T follicular helper cell (primary cell): ENCODE results near the gene TINAGL1.

Experiments
- DNase-seq: peaks from one replicate; pipeline ENCODE4 v3.0.0-alpha.2; 2020; ENCODE audit warnings: low read depth

The TINAGL1 gene

GRCh38 chr1:31568895-31569595 is 7.3 kb upstream of the TINAGL1 start:
- DNase-seq: no peak

- no peak for DNase-seq
These were observed 6.6 kb upstream of the TINAGL1 start for GRCh38 chr1:31569596-31570173.

- no peak for DNase-seq
These were observed 6.1 kb upstream of the TINAGL1 start for GRCh38 chr1:31570228-31570627.

- no peak for DNase-seq
These were observed 5.4 kb upstream of the TINAGL1 start for GRCh38 chr1:31570906-31571305.

GRCh38 chr1:31571340-31572295 is 4.7 kb upstream of the TINAGL1 start:
- DNase-seq: no peak

GRCh38 chr1:31572323-31573104 is 3.8 kb upstream of the TINAGL1 start:
- DNase-seq: no peak

GRCh38 chr1:31573261-31573660 is 3.1 kb upstream of the TINAGL1 start:
- no peak for DNase-seq

- DNase-seq: no peak
These were observed 1.5 kb upstream of the TINAGL1 start for GRCh38 chr1:31574749-31575368.

- DNase-seq: no peak
These were observed 760 bp upstream of the TINAGL1 start for GRCh38 chr1:31575369-31576140.

GRCh38 chr1:31576743-31577455 is 584 bp downstream of the TINAGL1 start:
- no peak for DNase-seq

- no peak for DNase-seq
These were observed 1.3 kb downstream of the TINAGL1 start for GRCh38 chr1:31577515-31578192.

- DNase-seq: no peak
These were observed 3.1 kb downstream of the TINAGL1 start for GRCh38 chr1:31579374-31579773.

- no peak for DNase-seq
These were observed 4.2 kb downstream of the TINAGL1 start for GRCh38 chr1:31580513-31580870.

GRCh38 chr1:31580891-31581603 is 4.7 kb downstream of the TINAGL1 start:
- no peak for DNase-seq

- no peak for DNase-seq
These were observed 5.8 kb downstream of the TINAGL1 start for GRCh38 chr1:31581821-31582810.

GRCh38 chr1:31583082-31583994 is 7.0 kb downstream of the TINAGL1 start:
- DNase-seq: no peak
